Testis (tissue), 3 donors: Measurements from ENCODE around the gene LIPM. TPM values are rescaled to one million over a fixed set of nuclear protein-coding genes. Genes with fewer than 3 reads are reported as not detected.
A peak's percentile ranks its signal among the peaks of the same experiment; 100 is the strongest.

ENCODE experiments used
- DNase-seq: peaks from one replicate; pipeline ENCODE4 v3.0.0-alpha.2; 2019
- H3K27ac ChIP-seq, 2 donors: fragments of 200-600 bp; sonication (generic); one replicate each; pipeline ENCODE4 v1.5.1; 2019
- H3K27me3 ChIP-seq: fragments of 200-600 bp; sonication (generic); one replicate; pipeline ENCODE4 v1.5.1; 2019
- H3K36me3 ChIP-seq: fragments of 200-600 bp; sonication (generic); one replicate; pipeline ENCODE4 v1.5.1; 2017; ENCODE audit warnings: low read depth; ENCODE audit errors: missing control alignments
- H3K4me1 ChIP-seq: fragments of 200-600 bp; sonication (generic); one replicate; pipeline ENCODE4 v1.5.1; 2019
- H3K4me3 ChIP-seq, 2 donors: fragments of 200-600 bp; sonication (generic); one replicate each; pipeline ENCODE4 v1.5.1; 2017 to 2019
- H3K9me3 ChIP-seq: fragments of 200-600 bp; sonication (generic); one replicate; pipeline ENCODE4 v1.5.1; 2017
- POLR2A ChIP-seq: fragments of 450-650 bp; IDR thresholded peaks from one replicate; pipeline ENCODE4 v1.6.1; 2017; ENCODE audit warnings: antibody characterized with exemption, mild to moderate bottlenecking, moderate library complexity
- WGBS, 2 donors: methylation state at CpG; one replicate each; pipeline ENCODE4 v1.1.5; 2018; 5-methylcytosine and 5-hydroxymethylcytosine counted together
- intact Hi-C: fragments of 100-400 bp; cut with DNase I; formaldehyde crosslinking; loops from one replicate; pipeline ENCODE4 v1.15.1; 2023; ENCODE audit warnings: low total_unique reads
- polyA plus RNA-seq: library from polyadenylated mRNA; stranded (reverse); fragments of 350-450 nt; fragmentation: Illumina TruSeq; extraction: RNeasy Lipid Tissue Mini Kit (QIAGEN cat#74804); gene quantifications from one replicate; pipeline ENCODE4 v1.2.3, GENCODE V29; 2014; ENCODE audit warnings: low read depth, low replicate concordance; ENCODE audit not compliant: insufficient read depth
- total RNA-seq, 2 donors: library from RNA; depleted of rRNA; stranded (reverse); fragments of >200 nt; gene quantifications; one replicate each; pipeline ENCODE4 v1.2.3, GENCODE V29; 2016
- TF ChIP-seq, protein P1 (sequence below), 3 experiments: fragments of 450-650 bp in 2 of 3; fragments of 200-600 bp in 1 of 3; sonication (generic) in 1 of 3; IDR thresholded peaks; one replicate each; pipeline ENCODE4 v1.5.1; 2016 to 2019; ENCODE audit warnings: antibody characterized with exemption in 3 of 3, mild to moderate bottlenecking in 2 of 3, moderate library complexity in 1 of 3

Gene LIPM
- total and polyA plus RNA-seq, 3 donors from 2014 or later: not detected

- intact Hi-C loops: no loop called here
- TF ChIP-seq POLR2A: no peak
- TF ChIP-seq, protein P1, sequence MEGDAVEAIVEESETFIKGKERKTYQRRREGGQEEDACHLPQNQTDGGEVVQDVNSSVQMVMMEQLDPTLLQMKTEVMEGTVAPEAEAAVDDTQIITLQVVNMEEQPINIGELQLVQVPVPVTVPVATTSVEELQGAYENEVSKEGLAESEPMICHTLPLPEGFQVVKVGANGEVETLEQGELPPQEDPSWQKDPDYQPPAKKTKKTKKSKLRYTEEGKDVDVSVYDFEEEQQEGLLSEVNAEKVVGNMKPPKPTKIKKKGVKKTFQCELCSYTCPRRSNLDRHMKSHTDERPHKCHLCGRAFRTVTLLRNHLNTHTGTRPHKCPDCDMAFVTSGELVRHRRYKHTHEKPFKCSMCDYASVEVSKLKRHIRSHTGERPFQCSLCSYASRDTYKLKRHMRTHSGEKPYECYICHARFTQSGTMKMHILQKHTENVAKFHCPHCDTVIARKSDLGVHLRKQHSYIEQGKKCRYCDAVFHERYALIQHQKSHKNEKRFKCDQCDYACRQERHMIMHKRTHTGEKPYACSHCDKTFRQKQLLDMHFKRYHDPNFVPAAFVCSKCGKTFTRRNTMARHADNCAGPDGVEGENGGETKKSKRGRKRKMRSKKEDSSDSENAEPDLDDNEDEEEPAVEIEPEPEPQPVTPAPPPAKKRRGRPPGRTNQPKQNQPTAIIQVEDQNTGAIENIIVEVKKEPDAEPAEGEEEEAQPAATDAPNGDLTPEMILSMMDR (IDR thresholded peaks at IDR 0.05): no peak
- Histone ChIP-seq H3K9me3 (no peaks in the 10 kb centered on the region), H3K27ac (no peak overlapping the region), H3K4me1 (no peaks in the 10 kb centered on the region), H3K36me3 (no peaks in the 10 kb centered on the region), H3K4me3 (no peak overlapping the region), H3K27me3 (no peaks in the 10 kb centered on the region)
- WGBS, 2 donors: 85 to 90% methylated on average over 5 of the region's 5 CpGs
- no peak for DNase-seq
These were observed 15.1 kb upstream of the LIPM start for GRCh38 chr10:88787463-88787862.

- no peaks in the 10 kb centered on the region for H3K27me3 ChIP-seq
- no peak overlapping the region for H3K4me3 ChIP-seq
- intact Hi-C loops: no loop called here
- no peak overlapping the region for H3K27ac ChIP-seq
- H3K9me3 ChIP-seq: no peaks in the 10 kb centered on the region
- no peak for TF ChIP-seq POLR2A
- TF ChIP-seq, protein P1 (IDR thresholded peaks at IDR 0.05): no peak
- no peaks in the 10 kb centered on the region for H3K4me1 ChIP-seq
- H3K36me3 ChIP-seq: no peaks in the 10 kb centered on the region
- no peak for DNase-seq
These were observed 13.6 kb upstream of the LIPM start for GRCh38 chr10:88788924-88789323.

DNA sequence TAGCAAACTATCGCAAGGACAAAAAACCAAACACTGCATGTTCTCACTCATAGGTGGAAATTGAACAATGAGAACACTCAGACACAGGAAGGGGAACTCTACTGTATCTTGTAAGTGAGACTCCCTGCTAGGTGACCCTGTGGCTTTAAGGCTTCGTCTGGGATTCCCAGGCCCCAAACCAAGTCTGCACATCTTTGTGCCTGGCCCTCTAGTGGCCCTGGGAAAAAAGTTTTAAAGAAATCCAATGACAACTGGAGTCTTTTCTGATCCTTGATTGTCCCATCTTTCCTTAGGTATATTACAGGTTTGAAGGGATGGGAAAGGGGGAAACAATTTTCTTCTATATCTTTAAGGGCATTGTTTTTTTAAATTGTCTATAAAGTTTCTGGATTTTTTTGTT lies 10.6 kb upstream of the LIPM start:
- WGBS, 2 donors: 59 to 62% methylated on average over 2 of the region's 2 CpGs
- Histone ChIP-seq H3K27me3 (no peaks in the 10 kb centered on the region), H3K4me3 (no peak overlapping the region), H3K36me3 (no peaks in the 10 kb centered on the region), H3K4me1 (no peaks in the 10 kb centered on the region), H3K9me3 (no peaks in the 10 kb centered on the region), H3K27ac (no peak overlapping the region)
- DNase-seq: peak; percentile 15
- no peak for TF ChIP-seq POLR2A
- TF ChIP-seq, protein P1 (IDR thresholded peaks at IDR 0.05): peak in 2 of 3 experiments; percentile 20 to 28
- intact Hi-C loops: no loop called here

DNA sequence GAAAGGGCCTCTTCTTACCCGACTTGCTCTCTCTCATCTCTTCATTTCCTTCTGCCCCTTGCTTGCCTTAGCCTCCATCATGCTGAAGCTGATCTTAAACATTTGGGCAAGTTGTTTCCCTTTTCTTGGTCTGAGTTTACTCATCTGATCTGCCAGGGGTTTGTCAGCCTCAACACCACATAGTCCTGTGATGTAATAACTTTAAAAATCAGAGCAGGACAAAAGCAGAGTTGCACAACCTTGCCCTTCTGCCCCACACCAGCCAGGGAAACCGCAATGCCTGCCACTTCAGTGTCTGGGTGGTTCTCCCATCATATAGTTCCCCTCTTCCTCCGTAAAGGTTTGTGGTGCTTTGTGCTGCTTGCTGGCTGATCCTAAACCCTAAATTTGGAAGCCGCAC lies 9.9 kb upstream of the LIPM start:
- TF ChIP-seq, protein P1 (IDR thresholded peaks at IDR 0.05): no peak
- TF ChIP-seq POLR2A: no peak
- Histone ChIP-seq H3K27me3 (no peaks in the 10 kb centered on the region), H3K9me3 (no peaks in the 10 kb centered on the region), H3K4me1 (no peaks in the 10 kb centered on the region), H3K36me3 (no peaks in the 10 kb centered on the region), H3K27ac (no peak overlapping the region), H3K4me3 (no peak overlapping the region)
- WGBS, 2 donors: 79 to 85% methylated on average over 4 of the region's 4 CpGs
- peak; percentile 16 for DNase-seq
- intact Hi-C loops: no loop called here

GRCh38 chr10:88793712-88794299 lies 8.7 kb upstream of the LIPM start:
- 70 to 74% methylated on average over 2 of the region's 2 CpGs for WGBS, 2 donors
- DNase-seq: no peak
- Histone ChIP-seq H3K27me3 (no peaks in the 10 kb centered on the region), H3K36me3 (no peaks in the 10 kb centered on the region), H3K4me3 (no peak overlapping the region), H3K27ac (no peak overlapping the region), H3K9me3 (no peaks in the 10 kb centered on the region), H3K4me1 (no peaks in the 10 kb centered on the region)
- intact Hi-C loops: no loop called here
- TF ChIP-seq, protein P1 (IDR thresholded peaks at IDR 0.05): no peak
- TF ChIP-seq POLR2A: no peak
